SK-N-MC (cell line): ENCODE data around the gene LGALS1.

Experiments
- EZH2 ChIP-seq: fragments of 200-600 bp; sonication (generic); IDR thresholded peaks from one replicate; pipeline ENCODE4 v1.6.1; 2017; ENCODE audit warnings: antibody characterized with exemption
- FOXP2 ChIP-seq: optimal IDR thresholded peaks from 2 replicates; pipeline ENCODE3; 2011; ENCODE audit warnings: mild to moderate bottlenecking, moderate library complexity; ENCODE audit not compliant: insufficient read depth; ENCODE audit errors: extremely low read length, control extremely low read depth
- POLR2AphosphoS5 ChIP-seq: IDR thresholded peaks from 2 replicates; pipeline ENCODE4 v1.6.1; 2012; ENCODE audit warnings: mild to moderate bottlenecking, low read depth, low read length, borderline replicate concordance

DNA sequence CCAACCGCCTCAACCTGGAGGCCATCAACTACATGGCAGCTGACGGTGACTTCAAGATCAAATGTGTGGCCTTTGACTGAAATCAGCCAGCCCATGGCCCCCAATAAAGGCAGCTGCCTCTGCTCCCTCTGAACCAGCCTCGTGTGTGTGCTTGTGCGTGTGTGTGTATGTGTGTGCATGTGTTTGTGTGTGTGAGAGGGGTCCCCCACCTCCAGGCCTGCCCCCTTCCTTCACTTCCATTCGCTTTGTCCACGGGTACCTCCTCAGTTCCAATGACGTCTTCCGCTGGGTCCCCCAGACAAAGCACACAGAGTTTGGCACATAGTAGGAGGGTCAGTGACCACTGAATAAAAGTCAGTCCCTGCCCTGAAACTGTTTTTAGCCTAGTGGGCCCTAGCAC is 4.2 kb downstream of the LGALS1 start:
- no peak for TF ChIP-seq EZH2
- no peak for TF ChIP-seq POLR2AphosphoS5
- TF ChIP-seq FOXP2: no peak
